BJ (cell line): ENCODE measurements around the gene OPTC. TPM values are rescaled to one million over a fixed set of nuclear protein-coding genes. Genes with fewer than 3 reads are reported as not detected.

Source experiments
- CTCF ChIA-PET: fragments of 350-600 bp; formaldehyde crosslinking; extraction: SDS; loops from one replicate; lab custom pipeline; 2021; ENCODE audit warnings: antibody characterized with exemption, inconsistent platforms; lab: Yijun Ruan, JAX
- POLR2A ChIA-PET: fragments of 300-600 bp; sonication (Branson Sonifier 250); formaldehyde crosslinking; extraction: SDS; loops from one replicate; lab custom pipeline; 2021; ENCODE audit warnings: antibody characterized with exemption; lab: Charles Lee
- DNase-seq: peaks from one replicate; pipeline ENCODE4 v3.0.0-alpha.2; 2011; ENCODE audit warnings: low read depth
- H3K27me3 ChIP-seq: 2 replicates; pipeline ENCODE4 v1.6.0; 2011; ENCODE audit warnings: low read length; ENCODE audit not compliant: control insufficient read depth, insufficient read depth
- H3K36me3 ChIP-seq: 2 replicates; pipeline ENCODE4 v1.5.1; 2011; ENCODE audit warnings: low read length; ENCODE audit not compliant: control insufficient read depth, insufficient read depth
- H3K4me3 ChIP-seq: 2 replicates; pipeline ENCODE4 v1.5.1; 2011; ENCODE audit warnings: low read depth, mild to moderate bottlenecking, control low read depth, low read length
- CTCF ChIP-seq: IDR thresholded peaks from 2 replicates; pipeline ENCODE4 v1.5.1; 2011; ENCODE audit warnings: low read depth, mild to moderate bottlenecking, control low read depth, inconsistent platforms, low read length, moderate library complexity; ENCODE audit not compliant: insufficient read depth
- polyA plus RNA-seq: library from polyadenylated mRNA; depleted of rRNA; stranded (reverse); fragments of >200 nt; gene quantifications from 2 replicates; pipeline ENCODE4 v1.2.3, GENCODE V29; 2011

The OPTC gene
- polyA plus RNA-seq, 1 experiment: not detected

GRCh38 chr1:203503836-203504235 is 9.9 kb downstream of the OPTC start:
- no peak for DNase-seq
- POLR2A ChIA-PET: no interaction called here
- CTCF ChIA-PET: interaction anchor here (0.8 to 7.0 kb wide), 29 partner anchors 8 to 354 kb away, joined by 3 to 92 read pairs (median 4); partner anchors contain the start of genes ATP2B4 and OPTC
- Histone ChIP-seq H3K36me3 (no peaks in the 10 kb centered on the region), H3K27me3 (no peaks in the 10 kb centered on the region), H3K4me3 (no peak overlapping the region)
- no peak for TF ChIP-seq CTCF

DNA sequence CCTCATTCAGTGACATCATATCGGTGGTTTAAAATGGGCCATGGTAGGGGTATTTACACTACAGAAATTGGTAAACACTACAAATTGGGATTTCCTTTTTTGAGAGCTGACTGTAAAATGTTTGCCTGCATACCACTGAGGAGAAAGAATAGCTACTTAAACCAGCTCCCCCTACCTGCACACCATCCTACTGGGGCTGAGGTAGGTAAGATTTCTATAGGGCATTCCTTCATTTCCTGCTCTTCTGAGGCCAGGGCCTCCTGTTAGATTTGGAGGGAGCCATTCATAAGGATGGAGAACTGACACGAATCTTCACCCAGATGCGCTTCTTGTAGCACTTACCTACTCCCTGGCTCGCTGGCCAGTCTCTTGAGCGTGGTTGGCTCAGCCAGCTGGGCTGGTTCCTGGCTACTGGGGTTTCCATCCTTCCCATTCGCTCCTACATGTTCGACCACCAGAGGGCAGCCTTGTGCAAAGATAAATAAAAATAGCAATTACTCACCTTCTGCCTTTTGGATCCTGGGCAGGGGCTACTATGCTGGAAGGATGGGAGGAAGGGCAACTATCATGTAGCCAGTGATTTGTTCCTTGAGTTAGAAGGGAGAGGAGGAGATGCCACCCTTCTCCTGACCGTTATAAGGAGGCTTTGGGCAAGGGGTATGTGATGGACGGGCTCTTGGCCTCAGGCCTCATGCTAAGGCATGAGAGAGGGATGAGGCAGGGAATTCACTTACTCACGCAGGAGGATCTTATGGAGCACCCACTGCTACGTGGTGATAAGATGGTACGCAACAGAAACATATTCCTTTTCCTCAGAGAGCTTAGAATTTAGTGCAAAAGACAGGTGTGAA is 10.7 kb downstream of the OPTC start:
- Histone ChIP-seq H3K36me3 (no peaks in the 10 kb centered on the region), H3K27me3 (no peaks in the 10 kb centered on the region), H3K4me3 (no peak overlapping the region)
- DNase-seq: no peak
- peak; percentile 74 for TF ChIP-seq CTCF
- POLR2A ChIA-PET: no interaction called here
- CTCF ChIA-PET: interaction anchor here (0.6 to 7.0 kb wide), 41 partner anchors 9 to 360 kb away, joined by 3 to 92 read pairs (median 4); partner anchors contain the start of genes ATP2B4 and OPTC

DNA sequence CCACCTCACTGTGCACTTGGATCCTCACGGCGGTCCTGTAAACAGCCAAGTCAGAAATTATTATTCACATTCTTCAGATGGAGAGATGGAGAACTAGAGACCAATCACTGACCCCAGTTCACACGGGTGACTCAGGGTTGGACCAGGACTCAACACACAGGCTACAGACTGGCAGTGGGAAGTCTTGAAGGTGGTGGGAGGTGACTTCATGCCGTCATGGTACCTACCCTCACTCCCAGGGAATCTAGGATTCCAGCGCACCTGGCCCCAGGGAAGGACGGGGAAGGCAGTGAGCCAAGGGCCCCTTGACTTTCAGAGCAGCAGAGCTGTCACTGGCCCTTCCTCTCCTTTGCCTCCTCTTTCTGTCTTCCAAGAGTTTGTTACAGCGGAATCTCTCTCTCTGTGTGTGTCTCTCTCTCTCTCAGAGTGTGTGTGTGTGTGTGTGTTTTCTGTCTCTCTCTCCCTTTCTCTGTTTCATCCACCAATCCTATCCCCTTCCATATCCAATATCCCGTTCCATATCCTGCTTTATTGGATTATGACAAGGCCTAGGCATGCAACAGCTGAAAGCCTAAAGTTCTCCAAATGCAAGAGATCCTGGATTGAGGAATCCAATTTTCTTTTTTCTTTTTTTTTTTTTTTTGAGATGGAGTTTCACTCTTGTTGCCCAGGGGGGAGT is 11.7 kb downstream of the OPTC start:
- ChIA-PET CTCF (interaction anchor here (0.7 to 7.0 kb wide), 18 partner anchors 8 to 352 kb away, joined by 3 to 92 read pairs (median 5); partner anchors contain the start of genes ATP2B4 and OPTC), POLR2A (no interaction called here)
- H3K4me3 ChIP-seq: no peak overlapping the region
- no peak for DNase-seq
- no peaks in the 10 kb centered on the region for H3K36me3 ChIP-seq
- TF ChIP-seq CTCF: no peak
- H3K27me3 ChIP-seq: no peaks in the 10 kb centered on the region

- no peak for DNase-seq
- Histone ChIP-seq H3K4me3 (no peak overlapping the region), H3K36me3 (no peaks in the 10 kb centered on the region), H3K27me3 (no peaks in the 10 kb centered on the region)
- TF ChIP-seq CTCF: no peak
- ChIA-PET CTCF (interaction anchor here (0.8 to 7.0 kb wide), 11 partner anchors 12 to 205 kb away, joined by 3 to 92 read pairs (median 4); partner anchors contain the start of gene OPTC), POLR2A (no interaction called here)
Observed at GRCh38 chr1:203506858-203507626, 13.1 kb downstream of the OPTC start.
